ENCODE results near the gene LRRC56. TPM values are rescaled to one million over a fixed set of nuclear protein-coding genes. Genes with fewer than 3 reads are reported as not detected.
A peak's percentile ranks its signal among the peaks of the same experiment; 100 is the strongest.

The LRRC56 gene
- total and polyA plus RNA-seq, 9 of the 15 experiments (the other 6 are each of a cell fraction or from before 2014, with no cell fraction given) = 0.03 to 4.5 (median 1.0) TPM; not detected in 1

DNA sequence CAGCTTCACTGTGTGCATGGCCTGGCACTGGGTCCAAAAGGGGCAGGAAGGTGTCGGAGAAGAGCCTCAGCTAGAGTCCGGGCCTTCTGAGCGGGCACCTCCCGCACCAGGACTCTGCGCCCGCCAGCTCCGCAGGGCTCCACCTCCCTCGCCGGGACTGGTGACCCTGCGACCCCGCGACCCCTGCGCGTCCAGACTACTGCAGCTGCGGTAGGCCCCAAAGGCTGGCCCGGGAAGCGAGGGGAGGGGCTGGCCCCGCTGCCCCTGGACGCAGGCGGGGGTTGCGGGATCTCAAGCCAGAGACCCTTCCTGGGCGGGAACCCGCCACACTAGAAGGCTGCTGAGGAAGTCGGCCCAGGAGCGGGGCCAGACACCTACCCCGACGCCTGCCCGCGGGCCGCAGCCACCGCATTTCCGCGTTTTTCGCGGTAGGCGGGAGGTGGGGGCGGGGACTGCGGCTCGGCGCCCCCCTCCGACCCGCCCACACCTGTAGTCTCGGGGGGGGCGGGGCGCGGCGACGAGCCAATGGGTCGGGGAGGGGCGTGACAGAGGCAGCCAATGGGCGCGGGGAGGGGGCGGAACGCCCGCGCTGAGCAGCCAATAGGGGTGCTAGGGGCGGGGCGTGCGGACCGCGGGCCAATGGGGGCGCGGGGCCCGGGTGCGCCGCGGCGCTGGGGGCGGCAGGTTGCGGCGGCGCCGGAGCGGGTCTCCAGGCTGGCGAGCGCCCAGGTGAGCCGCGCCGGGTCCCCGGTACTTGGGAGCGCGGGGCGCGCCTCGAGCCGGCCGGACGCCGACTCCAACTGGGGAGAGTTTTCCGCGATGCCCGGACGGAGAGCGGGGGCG is 23.2 kb downstream of the LRRC56 start, which contains the start of the genes LMNTD2 and RASSF7 (continued):
- TF ChIP-seq RB1 (IDR thresholded peaks at IDR 0.05; ENCODE audit: low read depth) (peak; percentile 76), BHLHE40 (IDR thresholded peaks at IDR 0.05; ENCODE audit: low read length) (no peak), EWSR1 (IDR thresholded peaks at IDR 0.05; ENCODE audit: borderline replicate concordance, low read depth, partially characterized antibody) (no peak), ZNF311 (CRISPR knock-in tag; IDR thresholded peaks at IDR 0.05) (no peak), MEF2D (tag; conservative IDR thresholded peaks at IDR 0.05; ENCODE audit: low read depth) (no peak), PCBP1 (IDR thresholded peaks at IDR 0.05; ENCODE audit: low read depth, low read length, poor library complexity, severe bottlenecking) (peak; percentile 11), SMARCB1 (IDR thresholded peaks at IDR 0.05; ENCODE audit: insufficient read length, low read depth) (no peak), SRF (CRISPR knock-in tag; IDR thresholded peaks at IDR 0.05) (0 out of 4 replicates have a peak, but pooled peaks of 1 of the 2 experiments have one; percentile 6), GTF2E2 (tag; IDR thresholded peaks at IDR 0.05) (peak; percentile 63; the same call in 1 of the 2 replicates), NR3C1 (CRISPR knock-in tag; IDR thresholded peaks at IDR 0.05) (peak; percentile 42; the same call in 1 of the 2 replicates), SMARCA5 (IDR thresholded peaks at IDR 0.05) (no peak), ATF1 (CRISPR knock-in tag; IDR thresholded peaks at IDR 0.05) (no peak), ATF1 (tag; IDR thresholded peaks at IDR 0.05) (0 out of 2 replicates have a peak, but pooled peaks have one; percentile 18), MTA1 (IDR thresholded peaks at IDR 0.05; ENCODE audit: borderline replicate concordance) (no peak), LEF1 (IDR thresholded peaks at IDR 0.05) (no peak), SP2 (IDR thresholded peaks at IDR 0.05; ENCODE audit: extremely low read depth, low read depth, low read length, poor library complexity, severe bottlenecking) (peak; percentile 82), TCF7L2 (IDR thresholded peaks at IDR 0.05; ENCODE audit: low read depth, low read length) (no peak)
- TF ChIP-seq, protein P1, sequence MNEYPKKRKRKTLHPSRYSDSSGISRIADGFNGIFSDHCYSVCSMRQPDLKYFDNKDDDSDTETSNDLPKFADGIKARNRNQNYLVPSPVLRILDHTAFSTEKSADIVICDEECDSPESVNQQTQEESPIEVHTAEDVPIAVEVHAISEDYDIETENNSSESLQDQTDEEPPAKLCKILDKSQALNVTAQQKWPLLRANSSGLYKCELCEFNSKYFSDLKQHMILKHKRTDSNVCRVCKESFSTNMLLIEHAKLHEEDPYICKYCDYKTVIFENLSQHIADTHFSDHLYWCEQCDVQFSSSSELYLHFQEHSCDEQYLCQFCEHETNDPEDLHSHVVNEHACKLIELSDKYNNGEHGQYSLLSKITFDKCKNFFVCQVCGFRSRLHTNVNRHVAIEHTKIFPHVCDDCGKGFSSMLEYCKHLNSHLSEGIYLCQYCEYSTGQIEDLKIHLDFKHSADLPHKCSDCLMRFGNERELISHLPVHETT (CRISPR knock-in tag; conservative IDR thresholded peaks at IDR 0.05 in 1 of 2, IDR thresholded peaks at IDR 0.05 in 1 of 2) = no peak; a peak in 1 of 4 replicates
- TF ChIP-seq, protein P2, sequence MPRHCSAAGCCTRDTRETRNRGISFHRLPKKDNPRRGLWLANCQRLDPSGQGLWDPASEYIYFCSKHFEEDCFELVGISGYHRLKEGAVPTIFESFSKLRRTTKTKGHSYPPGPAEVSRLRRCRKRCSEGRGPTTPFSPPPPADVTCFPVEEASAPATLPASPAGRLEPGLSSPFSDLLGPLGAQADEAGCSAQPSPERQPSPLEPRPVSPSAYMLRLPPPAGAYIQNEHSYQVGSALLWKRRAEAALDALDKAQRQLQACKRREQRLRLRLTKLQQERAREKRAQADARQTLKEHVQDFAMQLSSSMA (CRISPR knock-in tag; IDR thresholded peaks at IDR 0.05) = 0 out of 2 replicates have a peak, but pooled peaks have one; percentile 43
- TF ChIP-seq, protein P3, sequence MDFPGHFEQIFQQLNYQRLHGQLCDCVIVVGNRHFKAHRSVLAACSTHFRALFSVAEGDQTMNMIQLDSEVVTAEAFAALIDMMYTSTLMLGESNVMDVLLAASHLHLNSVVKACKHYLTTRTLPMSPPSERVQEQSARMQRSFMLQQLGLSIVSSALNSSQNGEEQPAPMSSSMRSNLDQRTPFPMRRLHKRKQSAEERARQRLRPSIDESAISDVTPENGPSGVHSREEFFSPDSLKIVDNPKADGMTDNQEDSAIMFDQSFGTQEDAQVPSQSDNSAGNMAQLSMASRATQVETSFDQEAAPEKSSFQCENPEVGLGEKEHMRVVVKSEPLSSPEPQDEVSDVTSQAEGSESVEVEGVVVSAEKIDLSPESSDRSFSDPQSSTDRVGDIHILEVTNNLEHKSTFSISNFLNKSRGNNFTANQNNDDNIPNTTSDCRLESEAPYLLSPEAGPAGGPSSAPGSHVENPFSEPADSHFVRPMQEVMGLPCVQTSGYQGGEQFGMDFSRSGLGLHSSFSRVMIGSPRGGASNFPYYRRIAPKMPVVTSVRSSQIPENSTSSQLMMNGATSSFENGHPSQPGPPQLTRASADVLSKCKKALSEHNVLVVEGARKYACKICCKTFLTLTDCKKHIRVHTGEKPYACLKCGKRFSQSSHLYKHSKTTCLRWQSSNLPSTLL (IDR thresholded peaks at IDR 0.05) = no peak
- TF ChIP-seq, protein P4, sequence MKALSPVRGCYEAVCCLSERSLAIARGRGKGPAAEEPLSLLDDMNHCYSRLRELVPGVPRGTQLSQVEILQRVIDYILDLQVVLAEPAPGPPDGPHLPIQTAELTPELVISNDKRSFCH (CRISPR knock-in tag; IDR thresholded peaks at IDR 0.05) = no peak
- TF ChIP-seq, protein P4 (tag; IDR thresholded peaks at IDR 0.05) = 0 out of 2 replicates have a peak, but pooled peaks have one; percentile 19
